Neural progenitor cell (in vitro differentiated cells): ENCODE data around the gene SPTLC1. TPM values are rescaled to one million over a fixed set of nuclear protein-coding genes. Genes with fewer than 3 reads are reported as not detected.

Experiments used
- DNase-seq: peaks from one replicate; pipeline ENCODE4 v3.0.0-alpha.2; 2016; ENCODE audit warnings: low spot score
- H2AFZ ChIP-seq: fragments of 200-600 bp; sonication (generic); replicated peaks from 2 replicates; pipeline ENCODE4 v1.6.1; 2016; ENCODE audit warnings: antibody characterized with exemption
- H3F3A ChIP-seq: fragments of 200-600 bp; sonication (generic); 2 replicates; pipeline ENCODE4 v1.6.1; 2016; ENCODE audit warnings: antibody characterized with exemption, low read depth
- H3K27ac ChIP-seq: fragments of 200-600 bp; sonication (generic); 2 replicates; pipeline ENCODE4 v1.5.1; 2016; ENCODE audit warnings: mild to moderate bottlenecking
- H3K27me3 ChIP-seq: fragments of 200-600 bp; sonication (generic); 2 replicates; pipeline ENCODE4 v1.6.1; 2016; ENCODE audit warnings: mild to moderate bottlenecking, moderate library complexity
- H3K36me3 ChIP-seq: fragments of 200-600 bp; sonication (generic); 2 replicates; pipeline ENCODE4 v1.5.1; 2016
- H3K4me1 ChIP-seq: fragments of 200-600 bp; sonication (generic); 2 replicates; pipeline ENCODE4 v1.6.1; 2016; ENCODE audit warnings: mixed run types
- H3K4me2 ChIP-seq: fragments of 200-600 bp; sonication (generic); 2 replicates; pipeline ENCODE4 v1.6.1; 2016
- H3K4me3 ChIP-seq: fragments of 200-600 bp; sonication (generic); 2 replicates; pipeline ENCODE4 v1.5.1; 2016
- H3K79me2 ChIP-seq: fragments of 200-600 bp; sonication (generic); 2 replicates; pipeline ENCODE4 v1.6.1; 2016; ENCODE audit warnings: low read depth
- H3K9ac ChIP-seq: fragments of 200-600 bp; sonication (generic); 2 replicates; pipeline ENCODE4 v1.6.1; 2016
- H3K9me3 ChIP-seq: fragments of 200-600 bp; sonication (generic); 2 replicates; pipeline ENCODE4 v1.5.1; 2016; ENCODE audit warnings: low read depth
- H4K20me1 ChIP-seq: fragments of 200-600 bp; sonication (generic); 2 replicates; pipeline ENCODE4 v1.6.1; 2016; ENCODE audit warnings: low read depth
- H3K27ac Mint-ChIP-seq: 3 replicates; pipeline ENCODE4 v1.8.0; 2021; ENCODE audit warnings: mixed read lengths
- H3K27me3 Mint-ChIP-seq: 2 replicates; pipeline ENCODE4 v1.8.0; 2022; ENCODE audit warnings: low read depth, mild to moderate bottlenecking, inconsistent platforms, moderate library complexity, mixed read lengths; ENCODE audit not compliant: insufficient read depth
- H3K36me3 Mint-ChIP-seq: 3 replicates; pipeline ENCODE4 v1.8.0; 2021; ENCODE audit warnings: mixed read lengths
- H3K4me1 Mint-ChIP-seq: 3 replicates; pipeline ENCODE4 v1.8.0; 2021; ENCODE audit warnings: mixed read lengths
- H3K4me3 Mint-ChIP-seq: 3 replicates; pipeline ENCODE4 v1.8.0; 2021; ENCODE audit warnings: mild to moderate bottlenecking, moderate library complexity, mixed read lengths
- H3K9me3 Mint-ChIP-seq: 3 replicates; pipeline ENCODE4 v1.8.0; 2020; ENCODE audit warnings: mixed read lengths
- CTCF ChIP-seq: fragments of 200-600 bp; sonication (generic); IDR thresholded peaks from 2 replicates; pipeline ENCODE4 v1.5.1; 2017; ENCODE audit warnings: antibody characterized with exemption, mild to moderate bottlenecking
- EZH2 ChIP-seq: fragments of 200-600 bp; sonication (generic); IDR thresholded peaks from 2 replicates; pipeline ENCODE4 v1.6.1; 2017; ENCODE audit warnings: antibody characterized with exemption, mild to moderate bottlenecking, moderate library complexity
- EZH2phosphoT487 ChIP-seq: fragments of 200-600 bp; sonication (generic); IDR thresholded peaks from 2 replicates; pipeline ENCODE4 v1.6.1; 2017; ENCODE audit warnings: antibody characterized with exemption
- total RNA-seq: library from RNA; depleted of rRNA; stranded (reverse); fragments of >200 nt; gene quantifications from 2 replicates; pipeline ENCODE4 v1.2.3, GENCODE V29; 2015; ENCODE audit warnings: low replicate concordance

Gene SPTLC1
- total RNA-seq, 1 donor from 2014 or later = 119 TPM

GRCh38 chr9:92163276-92163675 lies 48.1 kb upstream of the SPTLC1 start:
- peaks cover 7% of the 10 kb centered on the region for H3K27me3 Mint-ChIP-seq

GRCh38 chr9:92160786-92161185 lies 45.6 kb upstream of the SPTLC1 start:
- Histone ChIP-seq H3K79me2 (no peaks in the 10 kb centered on the region), H3K27me3 (no peaks in the 10 kb centered on the region), H3K4me1 (no peaks in the 10 kb centered on the region), H3K9ac (no peak overlapping the region), H3K4me3 (no peak overlapping the region), H3K9me3 (no peaks in the 10 kb centered on the region), H3K36me3 (no peaks in the 10 kb centered on the region), H4K20me1 (no peaks in the 10 kb centered on the region), H3K27ac (no peak overlapping the region), H2AFZ (peak overlapping the region; percentile 26), H3K4me2 (no peak overlapping the region), H3F3A (no peaks in the 10 kb centered on the region)
- H3K4me1 Mint-ChIP-seq = no peaks in the 10 kb centered on the region
- H3K27me3 Mint-ChIP-seq = peaks cover 8% of the 10 kb centered on the region
- no peak overlapping the region for H3K4me3 Mint-ChIP-seq
- TF ChIP-seq CTCF (no peak), EZH2 (no peak), EZH2phosphoT487 (no peak)
- no peak overlapping the region for H3K27ac Mint-ChIP-seq
- H3K9me3 Mint-ChIP-seq = peaks cover 6% of the 10 kb centered on the region
- DNase-seq = peak; percentile 21
- peaks cover 1% of the 10 kb centered on the region for H3K36me3 Mint-ChIP-seq

More at GRCh38 chr9:92163276-92163675, 48.1 kb upstream of the SPTLC1 start:
- Histone ChIP-seq H3F3A (no peaks in the 10 kb centered on the region), H3K4me2 (no peak overlapping the region), H3K36me3 (no peaks in the 10 kb centered on the region), H4K20me1 (no peaks in the 10 kb centered on the region), H3K4me3 (no peak overlapping the region), H3K9ac (no peak overlapping the region), H3K27me3 (no peaks in the 10 kb centered on the region), H3K27ac (no peak overlapping the region), H3K79me2 (no peaks in the 10 kb centered on the region), H3K4me1 (no peaks in the 10 kb centered on the region), H3K9me3 (no peaks in the 10 kb centered on the region), H2AFZ (no peak overlapping the region)
- no peak for DNase-seq
- no peak for TF ChIP-seq CTCF
- TF ChIP-seq EZH2phosphoT487 = no peak
- TF ChIP-seq EZH2 = no peak
- Mint-ChIP-seq H3K27ac (no peak overlapping the region), H3K9me3 (peaks cover 6% of the 10 kb centered on the region), H3K4me3 (no peak overlapping the region), H3K36me3 (peaks cover 1% of the 10 kb centered on the region), H3K4me1 (no peaks in the 10 kb centered on the region)

- no peaks in the 10 kb centered on the region for H4K20me1 ChIP-seq
- H3F3A ChIP-seq = no peaks in the 10 kb centered on the region
- no peaks in the 10 kb centered on the region for H3K4me1 ChIP-seq
- H3K4me1 Mint-ChIP-seq = peaks cover 2% of the 10 kb centered on the region
- TF ChIP-seq EZH2 = no peak
- TF ChIP-seq CTCF = no peak
- no peak for TF ChIP-seq EZH2phosphoT487
- H3K36me3 ChIP-seq = no peaks in the 10 kb centered on the region
- peaks cover 8% of the 10 kb centered on the region for H3K27me3 Mint-ChIP-seq
- H3K9me3 ChIP-seq = no peaks in the 10 kb centered on the region
- H3K9ac ChIP-seq = no peak overlapping the region
- H3K79me2 ChIP-seq = no peaks in the 10 kb centered on the region
- no peak overlapping the region for H2AFZ ChIP-seq
- H3K4me2 ChIP-seq = no peak overlapping the region
- no peaks in the 10 kb centered on the region for H3K27me3 ChIP-seq
- H3K27ac Mint-ChIP-seq = no peak overlapping the region
- no peak overlapping the region for H3K4me3 ChIP-seq
- H3K9me3 Mint-ChIP-seq = peaks cover 4% of the 10 kb centered on the region
- no peak overlapping the region for H3K4me3 Mint-ChIP-seq
- H3K36me3 Mint-ChIP-seq = peaks cover 1% of the 10 kb centered on the region
- no peak for DNase-seq
- H3K27ac ChIP-seq = no peak overlapping the region
Observed at GRCh38 chr9:92159058-92159457, 43.8 kb upstream of the SPTLC1 start.
